GM19467 (cell line): ENCODE measurements around the gene ADGRL4.
"Not testable (repeated sequence)": the region's sequence is repeated elsewhere in the genome, so short reads cannot be mapped to it uniquely, and the experiment has no call there.

Experiments used
- ATAC-seq: cut with Tn5 transposase; IDR thresholded peaks from one replicate; pipeline ENCODE4 v1.9.1; 2021; ENCODE audit warnings: mild to moderate bottlenecking, moderate library complexity; ENCODE audit not compliant: unreplicated experiment

Gene ADGRL4

GRCh38 chr1:78919150-78919549 is 87.4 kb downstream of the ADGRL4 start:
- no peak for ATAC-seq

DNA sequence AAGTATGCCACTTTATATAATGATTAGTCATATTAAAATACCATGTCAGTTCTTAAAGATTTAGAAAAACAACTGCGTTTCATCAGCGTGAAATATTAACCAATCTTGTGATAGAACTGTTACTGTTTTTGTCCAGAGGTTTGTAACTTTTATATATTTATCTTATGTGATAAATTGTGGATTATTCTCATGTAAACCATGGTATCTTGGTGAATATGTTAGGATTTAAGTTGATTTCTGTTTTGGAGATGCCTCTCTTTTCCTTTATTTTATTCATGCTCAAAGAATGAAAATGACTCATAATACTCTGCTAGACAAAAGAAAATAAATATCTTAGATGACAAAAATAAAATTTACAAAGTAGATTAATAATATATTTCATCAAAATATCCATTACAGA is 88.4 kb downstream of the ADGRL4 start:
- no peak for ATAC-seq

GRCh38 chr1:78916986-78917385 is 89.5 kb downstream of the ADGRL4 start:
- no peak for ATAC-seq

- ATAC-seq, result no peak
Measured at GRCh38 chr1:78913950-78914349, 92.6 kb downstream of the ADGRL4 start.

GRCh38 chr1:78911956-78912880 is 94.3 kb downstream of the ADGRL4 start:
- no peak for ATAC-seq

DNA sequence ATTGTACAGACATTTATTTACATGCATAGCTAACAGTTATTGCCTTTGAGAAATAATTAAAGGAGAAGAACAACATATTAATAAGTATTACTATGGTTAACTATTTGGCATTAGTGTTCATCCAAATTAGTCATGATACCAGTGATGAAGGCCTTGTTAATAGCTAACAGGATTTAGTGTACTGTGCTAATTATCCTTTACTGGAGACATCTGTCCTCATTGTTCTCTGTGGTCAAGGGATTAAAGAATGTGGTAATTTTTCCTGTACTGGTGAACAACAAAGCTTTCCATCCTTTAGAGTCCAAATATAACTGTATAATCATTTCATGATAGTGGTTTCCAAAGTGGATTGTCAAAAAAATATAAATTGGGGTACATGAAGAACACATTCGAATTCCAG is 103.9 kb downstream of the ADGRL4 start:
- no peak for ATAC-seq

- no peak for ATAC-seq
Measured at GRCh38 chr1:78894811-78895210, 111.7 kb downstream of the ADGRL4 start.

DNA sequence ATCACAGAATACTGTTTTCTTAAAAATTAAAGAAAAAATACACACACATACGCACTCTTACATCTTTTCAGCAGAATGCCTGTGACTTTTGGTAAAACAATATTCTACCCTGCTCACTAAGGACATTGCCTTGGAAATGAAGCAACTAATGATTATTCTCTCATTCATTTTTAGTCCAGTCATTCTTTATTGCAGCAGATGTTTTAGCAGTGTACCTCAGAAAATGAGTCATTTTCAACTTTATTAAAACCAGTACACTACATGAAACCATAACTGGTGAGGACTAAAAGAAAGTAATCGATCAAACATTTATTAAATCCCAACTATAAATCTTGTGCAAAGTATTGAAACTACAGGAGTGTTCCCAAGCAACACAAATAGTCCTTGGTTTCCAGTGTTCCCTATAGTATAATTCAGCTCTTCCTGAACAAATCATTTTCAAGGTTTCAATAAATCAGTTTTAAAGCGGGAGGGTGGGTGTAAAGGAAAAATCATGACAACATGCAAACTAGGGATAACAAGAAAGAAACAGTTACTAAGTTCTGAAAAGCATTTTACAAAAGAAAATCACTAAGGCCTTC is 114.2 kb downstream of the ADGRL4 start:
- no peak for ATAC-seq

DNA sequence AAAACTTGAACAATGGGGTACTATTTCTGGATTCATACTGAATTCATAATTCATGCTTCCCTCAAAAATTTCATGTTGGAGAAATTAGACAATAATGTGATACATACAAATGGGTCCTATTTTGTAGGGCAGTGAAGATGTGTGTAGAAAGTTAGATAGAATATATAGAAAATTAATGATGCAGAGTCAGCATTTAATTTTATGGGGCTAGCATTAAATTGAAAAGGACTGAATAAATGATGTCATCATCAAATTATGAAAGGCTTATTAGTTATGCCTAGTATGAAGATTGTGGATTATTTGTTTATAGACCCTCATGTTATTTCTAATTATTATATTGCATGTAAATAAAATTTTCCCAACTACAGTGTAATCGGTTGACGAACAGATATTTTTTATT is 119.1 kb downstream of the ADGRL4 start:
- ATAC-seq, result no peak

GRCh38 chr1:78884685-78885452 is 121.7 kb downstream of the ADGRL4 start:
- no peak for ATAC-seq

DNA sequence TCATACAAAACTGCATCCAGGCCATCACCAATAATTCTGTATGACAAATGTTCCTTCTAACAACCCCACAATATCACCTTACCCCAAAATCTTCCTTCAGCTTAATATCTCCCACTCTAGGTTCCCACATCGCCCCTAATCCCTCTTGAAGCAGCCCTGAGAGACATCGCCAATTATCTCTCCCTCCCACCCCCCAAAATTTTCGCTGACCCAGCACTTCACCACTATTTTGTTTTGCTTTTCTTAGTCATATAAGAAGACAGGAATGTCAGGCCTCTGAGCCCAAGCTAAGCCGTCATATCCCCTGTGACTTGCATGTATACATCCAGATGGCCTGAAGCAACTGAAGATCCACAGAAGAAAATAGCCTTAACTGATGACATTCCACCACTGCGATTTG is 126.3 kb downstream of the ADGRL4 start:
- ATAC-seq, result no peak

DNA sequence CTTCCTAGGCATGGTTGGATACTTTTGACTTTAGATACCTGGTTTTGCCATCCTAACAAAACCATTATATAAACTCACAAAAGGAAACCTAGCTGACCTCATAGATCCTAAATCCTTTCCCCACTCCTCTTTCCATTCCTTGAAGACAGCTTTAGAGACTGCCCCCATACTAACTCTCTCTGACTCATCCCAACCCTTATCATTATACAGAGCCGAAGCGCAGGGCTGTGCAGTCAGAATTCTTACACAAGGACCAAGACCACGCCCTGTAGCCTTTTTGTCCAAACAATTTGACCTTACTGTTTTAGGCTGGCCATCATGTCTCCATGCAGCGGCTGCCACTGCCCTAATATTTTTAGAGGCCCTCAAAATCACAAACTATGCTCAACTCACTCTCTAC is 130.5 kb downstream of the ADGRL4 start:
- not testable (repeated sequence) for ATAC-seq

- ATAC-seq, result not testable (repeated sequence)
Measured at GRCh38 chr1:78872801-78873200, 133.7 kb downstream of the ADGRL4 start.

GRCh38 chr1:78871249-78871648 is 135.3 kb downstream of the ADGRL4 start:
- no peak for ATAC-seq

GRCh38 chr1:78869136-78869535 is 137.4 kb downstream of the ADGRL4 start:
- ATAC-seq, result no peak

DNA sequence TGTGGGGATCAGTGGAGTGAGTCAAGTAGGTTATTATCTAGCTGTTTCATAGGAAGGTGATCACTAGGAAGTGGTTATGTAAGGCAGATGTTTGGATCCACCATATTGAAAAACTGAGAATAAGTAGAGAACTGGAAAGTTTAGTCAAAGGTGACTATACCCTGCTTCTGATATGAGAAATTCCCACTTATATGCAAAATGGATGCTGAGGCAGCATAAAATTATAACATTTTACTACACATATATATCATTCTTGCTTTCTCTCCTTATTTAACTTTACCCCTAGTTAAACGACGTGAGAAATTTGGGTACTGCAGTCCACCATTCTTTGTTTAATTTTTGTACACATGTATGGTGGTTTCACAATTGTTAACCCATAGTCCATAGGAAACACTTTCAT is 142.4 kb downstream of the ADGRL4 start:
- no peak for ATAC-seq

DNA sequence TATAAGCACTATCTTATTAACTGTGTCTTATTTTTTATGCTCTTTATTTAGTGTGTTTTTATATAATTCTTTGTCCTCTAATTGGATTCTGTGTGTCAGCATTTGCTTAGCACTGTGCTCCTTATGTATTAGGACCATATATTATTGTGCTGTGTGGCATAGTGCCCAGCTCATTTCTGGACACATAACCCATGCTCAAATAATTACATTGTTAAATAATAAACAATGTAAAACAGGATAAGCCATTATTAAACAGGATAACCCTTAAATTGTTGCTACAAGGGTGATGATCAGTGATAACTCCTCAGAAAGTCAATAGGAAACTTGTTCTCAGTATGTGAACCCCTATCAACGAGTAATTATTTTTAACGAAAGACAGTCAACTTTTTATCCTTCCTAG is 150.4 kb downstream of the ADGRL4 start:
- no peak for ATAC-seq

- ATAC-seq, result peak; percentile 73
Measured at GRCh38 chr1:78855258-78855657, 151.3 kb downstream of the ADGRL4 start.

DNA sequence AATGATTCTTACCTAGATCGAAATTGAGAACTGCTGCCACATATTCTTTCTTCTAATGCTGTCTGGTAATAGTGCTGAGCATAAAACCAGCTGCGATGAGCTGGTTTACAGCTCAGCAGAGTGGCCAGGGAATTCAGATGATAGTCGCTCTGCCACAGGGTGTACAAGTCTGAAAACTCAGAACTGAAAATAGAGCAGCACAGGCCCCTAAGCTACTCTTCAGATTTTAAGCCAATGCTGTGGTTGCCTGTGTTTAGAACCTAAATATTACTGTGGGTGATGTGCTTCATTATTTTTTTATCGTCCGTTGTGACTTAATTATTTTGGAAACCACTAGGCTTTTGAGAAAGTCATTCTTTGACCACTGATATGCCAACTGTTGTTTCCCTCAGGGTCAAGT is 152.0 kb downstream of the ADGRL4 start:
- ATAC-seq, result no peak

DNA sequence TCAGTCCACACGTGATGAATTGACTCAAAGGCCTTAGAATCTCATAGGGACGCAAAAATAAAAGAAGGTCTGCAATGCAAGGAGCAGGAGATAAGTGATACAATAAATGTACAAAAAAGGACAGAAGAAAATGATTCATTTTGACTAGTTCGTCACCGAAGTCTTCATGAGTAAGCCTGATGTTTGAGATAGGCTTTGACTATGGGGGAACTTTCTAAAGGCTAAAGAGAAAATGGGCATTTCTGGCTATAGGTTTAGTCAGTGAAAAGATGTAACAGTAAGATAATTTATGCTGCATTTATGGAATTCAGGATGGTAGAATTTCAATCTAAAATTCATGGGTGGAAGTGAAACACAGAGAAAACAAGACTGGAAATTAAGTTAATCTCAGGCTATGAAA is 163.0 kb downstream of the ADGRL4 start:
- ATAC-seq, result no peak

DNA sequence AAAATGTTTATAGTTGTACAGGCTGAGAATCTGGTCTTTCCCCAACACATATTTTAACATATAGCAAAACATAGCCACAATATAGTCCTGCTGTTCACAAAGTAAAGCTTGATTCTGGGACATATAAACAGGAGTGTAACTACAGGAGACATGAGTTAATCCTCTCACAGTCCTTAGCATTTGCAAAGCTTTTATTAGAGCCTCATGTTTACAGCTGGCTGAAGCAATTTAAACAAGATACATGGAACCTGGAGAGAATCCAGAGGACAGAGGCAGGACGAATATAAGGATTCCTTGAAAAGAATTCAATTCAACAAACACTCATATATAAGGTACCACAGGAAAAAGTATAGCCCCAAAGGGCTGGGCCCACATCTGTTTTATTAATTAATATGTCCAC is 163.4 kb downstream of the ADGRL4 start:
- ATAC-seq, result no peak
